HG02973 (cell line): ENCODE measurements around the gene ANKRD27.

Experiments
- ATAC-seq: cut with Tn5 transposase; IDR thresholded peaks from one replicate; pipeline ENCODE4 v1.9.1; 2021; ENCODE audit warnings: moderate library complexity; ENCODE audit not compliant: unreplicated experiment

Gene ANKRD27

DNA sequence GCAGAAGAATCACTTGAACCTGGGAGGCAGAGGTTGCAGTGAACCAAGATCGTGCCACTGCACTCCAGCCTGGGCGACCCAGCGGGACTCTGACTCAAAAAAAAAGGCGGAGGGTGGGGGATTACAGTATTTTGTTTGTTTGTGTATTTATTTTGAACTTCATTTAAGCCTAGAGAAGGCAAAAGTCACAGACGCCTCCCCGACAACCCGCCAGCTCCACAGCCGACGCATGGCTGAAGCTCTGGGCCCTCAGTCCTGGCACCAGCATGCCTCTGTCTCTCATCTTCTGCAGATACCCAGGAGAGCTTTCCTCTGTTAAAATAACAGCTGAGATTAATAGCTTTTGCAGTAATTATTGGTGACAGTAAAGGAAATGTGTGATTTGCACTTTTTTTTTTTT lies 111.2 kb downstream of the ANKRD27 start:
- no peak for ATAC-seq

DNA sequence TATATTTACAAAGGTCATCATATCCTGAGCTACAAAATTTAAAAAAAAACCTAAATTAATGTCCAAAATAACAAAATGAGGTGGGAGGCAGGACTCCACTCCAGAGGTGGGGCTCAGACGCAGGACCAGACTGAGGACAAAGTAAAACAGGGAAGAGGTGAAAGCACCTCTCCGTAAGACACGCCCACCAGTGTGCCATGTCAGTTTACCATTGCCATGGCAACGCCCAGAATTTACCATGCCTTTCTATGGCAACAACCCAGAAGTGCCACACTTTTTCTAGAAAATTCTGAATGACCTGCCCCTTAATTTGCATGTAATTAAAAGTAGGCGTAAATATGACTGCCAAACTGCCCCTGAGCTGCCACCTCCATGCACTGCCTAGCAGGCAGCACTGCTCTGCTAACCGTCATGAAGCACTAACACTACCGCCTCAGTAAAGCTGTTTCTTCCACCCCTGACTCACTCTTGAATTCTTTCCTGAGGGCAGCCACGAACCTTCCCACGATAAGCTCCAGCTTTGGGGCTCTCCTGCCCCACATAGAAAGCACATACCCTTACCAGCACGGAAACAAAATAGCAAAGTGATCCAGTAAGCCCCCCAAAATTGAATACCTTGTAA lies 116.3 kb downstream of the ANKRD27 start:
- ATAC-seq = no peak

DNA sequence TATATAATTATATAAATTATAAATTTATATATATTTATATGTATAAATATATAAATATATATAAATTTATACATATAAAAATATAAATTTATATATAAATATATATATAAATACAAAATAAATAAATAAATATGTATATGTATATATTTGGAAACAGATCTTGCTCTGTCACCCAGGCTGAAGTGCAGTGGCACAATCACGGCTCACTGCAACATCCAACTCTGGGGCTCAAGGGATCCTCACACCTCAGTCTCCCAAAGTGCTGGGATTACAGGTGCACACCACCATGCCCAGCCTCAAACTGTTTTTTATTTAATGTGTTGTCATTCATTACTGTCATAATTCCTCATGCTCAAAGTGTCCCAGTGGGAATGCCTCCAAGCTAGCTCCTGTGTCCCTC lies 119.2 kb downstream of the ANKRD27 start:
- ATAC-seq = no peak

DNA sequence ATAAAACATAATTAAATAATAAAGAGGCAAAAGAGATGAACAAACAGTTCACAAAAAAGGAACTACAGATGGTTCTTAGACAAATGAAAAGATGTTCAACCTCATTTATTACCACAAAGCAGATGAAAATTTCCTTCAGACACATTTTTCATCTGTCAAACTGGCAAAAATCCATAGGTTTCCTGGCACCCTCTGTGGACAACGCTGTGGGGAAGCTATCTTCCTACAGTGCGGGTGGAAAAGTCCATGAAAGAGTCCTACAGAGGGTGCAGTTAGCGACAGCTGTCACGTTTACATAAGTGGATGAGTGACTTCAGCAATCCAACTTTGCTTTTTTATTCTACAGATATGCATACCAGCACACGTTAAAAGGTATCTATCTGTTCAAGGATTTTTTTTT lies 124.3 kb downstream of the ANKRD27 start:
- ATAC-seq = no peak
